H9 (cell line): ENCODE measurements around the gene ASTN2. TPM values are rescaled to one million over a fixed set of nuclear protein-coding genes. Genes with fewer than 3 reads are reported as not detected.

Experiments used
- DNase-seq: peaks from one replicate; pipeline ENCODE4 v3.0.0-alpha.2; 2017
- H2AFZ ChIP-seq: one replicate; pipeline ENCODE4 v1.6.1; 2013; ENCODE audit warnings: mild to moderate bottlenecking, low read length, control low read depth, moderate library complexity
- H2AK5ac ChIP-seq: 2 replicates; pipeline ENCODE4 v1.6.1; 2013; ENCODE audit warnings: low read length, control low read depth, mixed read lengths; ENCODE audit not compliant: insufficient read length
- H2BK120ac ChIP-seq: one replicate; pipeline ENCODE4 v1.6.1; 2013; ENCODE audit warnings: low read depth, mild to moderate bottlenecking, low read length, control low read depth, inconsistent platforms; ENCODE audit not compliant: poor library complexity, severe bottlenecking
- H2BK12ac ChIP-seq: 2 replicates; pipeline ENCODE4 v1.6.1; 2013; ENCODE audit warnings: low read length, control low read depth, mixed read lengths, low read depth; ENCODE audit not compliant: insufficient read length
- H2BK15ac ChIP-seq: 2 replicates; pipeline ENCODE4 v1.6.1; 2013; ENCODE audit warnings: low read depth, low read length, control low read depth
- H2BK20ac ChIP-seq: one replicate; pipeline ENCODE4 v1.6.1; 2013; ENCODE audit warnings: low read depth, mild to moderate bottlenecking, low read length, control low read depth, inconsistent platforms; ENCODE audit not compliant: poor library complexity, severe bottlenecking
- H2BK5ac ChIP-seq: 2 replicates; pipeline ENCODE4 v1.6.1; 2013; ENCODE audit warnings: low read length, control low read depth, mixed read lengths; ENCODE audit not compliant: insufficient read length
- H3K14ac ChIP-seq: 2 replicates; pipeline ENCODE4 v1.6.1; 2013; ENCODE audit warnings: low read length, control low read depth; ENCODE audit not compliant: insufficient read depth
- H3K18ac ChIP-seq: 2 replicates; pipeline ENCODE4 v1.6.1; 2013; ENCODE audit warnings: low read depth, mild to moderate bottlenecking, mixed read lengths, low read length, control low read depth; ENCODE audit not compliant: insufficient read length
- H3K23ac ChIP-seq: 2 replicates; pipeline ENCODE4 v1.6.1; 2013; ENCODE audit warnings: low read length, control low read depth, mixed read lengths, low read depth; ENCODE audit not compliant: insufficient read length
- H3K23me2 ChIP-seq: 2 replicates; pipeline ENCODE4 v1.6.1; 2013; ENCODE audit warnings: low read depth, mild to moderate bottlenecking, mixed read lengths, low read length, control low read depth; ENCODE audit not compliant: insufficient read length, poor library complexity, severe bottlenecking
- H3K27ac ChIP-seq: 2 replicates; pipeline ENCODE4 v1.5.1; 2013; ENCODE audit warnings: low read length, control low read depth, mixed read lengths, low read depth; ENCODE audit not compliant: insufficient read length
- H3K27me3 ChIP-seq: 2 replicates; pipeline ENCODE4 v1.6.1; 2013; ENCODE audit warnings: low read length, control low read depth, inconsistent platforms; ENCODE audit not compliant: insufficient read depth
- H3K4ac ChIP-seq: 2 replicates; pipeline ENCODE4 v1.6.1; 2013; ENCODE audit warnings: low read depth, mild to moderate bottlenecking, control low read depth, inconsistent platforms, low read length, moderate library complexity
- H3K4me1 ChIP-seq: 2 replicates; pipeline ENCODE4 v1.6.1; 2013; ENCODE audit warnings: low read length, control low read depth, inconsistent platforms; ENCODE audit not compliant: insufficient read depth
- H3K4me2 ChIP-seq: 2 replicates; pipeline ENCODE4 v1.6.1; 2013; ENCODE audit warnings: low read length, control low read depth, mixed read lengths; ENCODE audit not compliant: insufficient read length, insufficient read depth
- H3K56ac ChIP-seq: 2 replicates; pipeline ENCODE4 v1.6.1; 2013; ENCODE audit warnings: low read depth, mild to moderate bottlenecking, mixed read lengths, low read length, control low read depth; ENCODE audit not compliant: insufficient read length
- H3K79me1 ChIP-seq: 2 replicates; pipeline ENCODE4 v1.6.1; 2013; ENCODE audit warnings: low read depth, mild to moderate bottlenecking, moderate library complexity, low read length, control low read depth, inconsistent platforms; ENCODE audit not compliant: insufficient read depth, poor library complexity, severe bottlenecking
- H3K79me2 ChIP-seq: 2 replicates; pipeline ENCODE4 v1.6.1; 2013; ENCODE audit warnings: low read length, control low read depth, inconsistent platforms; ENCODE audit not compliant: insufficient read depth
- H3K9ac ChIP-seq: 2 replicates; pipeline ENCODE4 v1.6.1; 2013; ENCODE audit warnings: low read length, control low read depth, mixed read lengths; ENCODE audit not compliant: insufficient read length; ENCODE audit errors: extremely low read depth
- H3K9me3 ChIP-seq: one replicate; pipeline ENCODE4 v1.6.1; 2013; ENCODE audit warnings: low read depth, low read length, inconsistent platforms; ENCODE audit not compliant: control insufficient read depth
- H3T11ph ChIP-seq: one replicate; pipeline ENCODE4 v1.6.1; 2013; ENCODE audit warnings: mild to moderate bottlenecking, low read length, control low read depth, inconsistent platforms
- H4K20me1 ChIP-seq: one replicate; pipeline ENCODE4 v1.6.1; 2013; ENCODE audit not compliant: control insufficient read depth, insufficient read length, insufficient read depth
- H4K5ac ChIP-seq: 2 replicates; pipeline ENCODE4 v1.6.1; 2013; ENCODE audit warnings: low read depth, mild to moderate bottlenecking, mixed read lengths, low read length, control low read depth; ENCODE audit not compliant: insufficient read length
- H4K8ac ChIP-seq: replicated peaks from 2 replicates; pipeline ENCODE4 v1.6.1; 2013; ENCODE audit warnings: low read length, control low read depth, mixed read lengths, low read depth; ENCODE audit not compliant: insufficient read length
- H4K91ac ChIP-seq: 2 replicates; pipeline ENCODE4 v1.6.1; 2013; ENCODE audit warnings: low read depth, mild to moderate bottlenecking, moderate library complexity, mixed read lengths, low read length, control low read depth; ENCODE audit not compliant: insufficient read length
- H3K27ac Mint-ChIP-seq, 3 experiments: 2 replicates in 2 of 3; 3 replicates in 1 of 3; pipeline ENCODE4 v1.8.0; 2020 to 2021; ENCODE audit warnings: mixed read lengths in 3 of 3, mild to moderate bottlenecking in 1 of 3, moderate library complexity in 1 of 3
- H3K27me3 Mint-ChIP-seq: 2 replicates; pipeline ENCODE4 v1.8.0; 2021; ENCODE audit warnings: low read depth, mild to moderate bottlenecking, moderate library complexity, mixed read lengths
- H3K36me3 Mint-ChIP-seq, 3 experiments: 2 replicates in 2 of 3; 3 replicates in 1 of 3; pipeline ENCODE4 v1.8.0; 2020 to 2021; ENCODE audit warnings: low read depth in 3 of 3, mixed read lengths in 3 of 3; ENCODE audit not compliant: insufficient read depth in 1 of 3
- H3K4me1 Mint-ChIP-seq, 2 experiments: 2 replicates each; pipeline ENCODE4 v1.8.0; 2020; ENCODE audit warnings: mixed read lengths in 2 of 2
- H3K4me3 Mint-ChIP-seq, 2 experiments: 2 replicates in 1 of 2; 3 replicates in 1 of 2; pipeline ENCODE4 v1.8.0; 2020 to 2021; ENCODE audit warnings: mild to moderate bottlenecking in 2 of 2, mixed read lengths in 2 of 2, moderate library complexity in 1 of 2
- H3K9me3 Mint-ChIP-seq, 2 experiments: 2 replicates in 1 of 2; 3 replicates in 1 of 2; pipeline ENCODE4 v1.8.0; 2020; ENCODE audit warnings: mild to moderate bottlenecking in 2 of 2, mixed read lengths in 2 of 2, moderate library complexity in 1 of 2
- WGBS: extraction: QIAGEN DNeasy Blood & Tissue Kit; methylation state at CpG from one replicate; pipeline ENCODE4 v1.1.7; 2013; ENCODE audit warnings: missing lambda C conversion rate, low lambda C conversion rate, mixed read lengths; ENCODE audit not compliant: insufficient read length; ENCODE audit errors: extremely low coverage; 5-methylcytosine and 5-hydroxymethylcytosine counted together
- total RNA-seq: library from RNA; stranded (reverse); gene quantifications from 2 replicates; pipeline ENCODE4 v1.2.1, GENCODE V29; 2021
- TF ChIP-seq, protein P1 (sequence below): fragments of 200-600 bp; sonication (generic); conservative IDR thresholded peaks from 3 replicates; pipeline ENCODE4 v1.8.0; 2021; ENCODE audit warnings: antibody characterized with exemption, mild to moderate bottlenecking

Gene ASTN2
- total RNA-seq, 1 experiment from 2014 or later = 9.7 TPM

GRCh38 chr9:116430849-116431248 lies 984.0 kb downstream of the ASTN2 start:
- H3K27ac Mint-ChIP-seq = peak overlapping the region in 1 of 3 experiments; percentile 16; a peak in 2 of 7 replicates
- H2BK5ac ChIP-seq = no peak overlapping the region
- no peak overlapping the region for H2AFZ ChIP-seq
- H3K23me2 ChIP-seq = no peaks in the 10 kb centered on the region
- no peak overlapping the region for H2BK120ac ChIP-seq
- H3K4ac ChIP-seq = no peak overlapping the region
- H3K4me1 ChIP-seq = no peaks in the 10 kb centered on the region
- no peak overlapping the region for H2AK5ac ChIP-seq
- no peak overlapping the region for H4K5ac ChIP-seq
- H3K27me3 ChIP-seq = no peaks in the 10 kb centered on the region
- no CpG with 5 or more reads among the region's 3 CpGs for WGBS
- no peak overlapping the region for H3K18ac ChIP-seq
- H3K9me3 Mint-ChIP-seq = no peaks in the 10 kb centered on the region
- H3K14ac ChIP-seq = no peak overlapping the region
- no peak overlapping the region for H3K4me3 Mint-ChIP-seq
- no peak overlapping the region for H3K9ac ChIP-seq
- no peak overlapping the region for H3K23ac ChIP-seq
- H4K20me1 ChIP-seq = no peaks in the 10 kb centered on the region
- H4K91ac ChIP-seq = no peak overlapping the region
- H3K56ac ChIP-seq = no peak overlapping the region
- H3K4me2 ChIP-seq = no peak overlapping the region
- H4K8ac ChIP-seq = no peak overlapping the region
- H3K4me1 Mint-ChIP-seq = peaks cover 3 to 8% of the 10 kb centered on the region in 2 experiments
- no peaks in the 10 kb centered on the region for H3K9me3 ChIP-seq
- no peaks in the 10 kb centered on the region for H3K27me3 Mint-ChIP-seq
- H3K36me3 Mint-ChIP-seq = peaks cover 0 to 6% (median under 1%) of the 10 kb centered on the region in 3 experiments; a peak in 3 of 7 replicates
- no peaks in the 10 kb centered on the region for H3K79me1 ChIP-seq
- DNase-seq = no peak
- H3T11ph ChIP-seq = no peak overlapping the region
- no peak overlapping the region for H2BK15ac ChIP-seq
- no peak overlapping the region for H3K27ac ChIP-seq
- H3K79me2 ChIP-seq = no peaks in the 10 kb centered on the region
- H2BK12ac ChIP-seq = no peak overlapping the region
- TF ChIP-seq, protein P1, sequence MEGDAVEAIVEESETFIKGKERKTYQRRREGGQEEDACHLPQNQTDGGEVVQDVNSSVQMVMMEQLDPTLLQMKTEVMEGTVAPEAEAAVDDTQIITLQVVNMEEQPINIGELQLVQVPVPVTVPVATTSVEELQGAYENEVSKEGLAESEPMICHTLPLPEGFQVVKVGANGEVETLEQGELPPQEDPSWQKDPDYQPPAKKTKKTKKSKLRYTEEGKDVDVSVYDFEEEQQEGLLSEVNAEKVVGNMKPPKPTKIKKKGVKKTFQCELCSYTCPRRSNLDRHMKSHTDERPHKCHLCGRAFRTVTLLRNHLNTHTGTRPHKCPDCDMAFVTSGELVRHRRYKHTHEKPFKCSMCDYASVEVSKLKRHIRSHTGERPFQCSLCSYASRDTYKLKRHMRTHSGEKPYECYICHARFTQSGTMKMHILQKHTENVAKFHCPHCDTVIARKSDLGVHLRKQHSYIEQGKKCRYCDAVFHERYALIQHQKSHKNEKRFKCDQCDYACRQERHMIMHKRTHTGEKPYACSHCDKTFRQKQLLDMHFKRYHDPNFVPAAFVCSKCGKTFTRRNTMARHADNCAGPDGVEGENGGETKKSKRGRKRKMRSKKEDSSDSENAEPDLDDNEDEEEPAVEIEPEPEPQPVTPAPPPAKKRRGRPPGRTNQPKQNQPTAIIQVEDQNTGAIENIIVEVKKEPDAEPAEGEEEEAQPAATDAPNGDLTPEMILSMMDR = no peak
- H2BK20ac ChIP-seq = no peak overlapping the region
